Measurements from ENCODE around the gene DNAH12.

DNAH12 gene, protein sequence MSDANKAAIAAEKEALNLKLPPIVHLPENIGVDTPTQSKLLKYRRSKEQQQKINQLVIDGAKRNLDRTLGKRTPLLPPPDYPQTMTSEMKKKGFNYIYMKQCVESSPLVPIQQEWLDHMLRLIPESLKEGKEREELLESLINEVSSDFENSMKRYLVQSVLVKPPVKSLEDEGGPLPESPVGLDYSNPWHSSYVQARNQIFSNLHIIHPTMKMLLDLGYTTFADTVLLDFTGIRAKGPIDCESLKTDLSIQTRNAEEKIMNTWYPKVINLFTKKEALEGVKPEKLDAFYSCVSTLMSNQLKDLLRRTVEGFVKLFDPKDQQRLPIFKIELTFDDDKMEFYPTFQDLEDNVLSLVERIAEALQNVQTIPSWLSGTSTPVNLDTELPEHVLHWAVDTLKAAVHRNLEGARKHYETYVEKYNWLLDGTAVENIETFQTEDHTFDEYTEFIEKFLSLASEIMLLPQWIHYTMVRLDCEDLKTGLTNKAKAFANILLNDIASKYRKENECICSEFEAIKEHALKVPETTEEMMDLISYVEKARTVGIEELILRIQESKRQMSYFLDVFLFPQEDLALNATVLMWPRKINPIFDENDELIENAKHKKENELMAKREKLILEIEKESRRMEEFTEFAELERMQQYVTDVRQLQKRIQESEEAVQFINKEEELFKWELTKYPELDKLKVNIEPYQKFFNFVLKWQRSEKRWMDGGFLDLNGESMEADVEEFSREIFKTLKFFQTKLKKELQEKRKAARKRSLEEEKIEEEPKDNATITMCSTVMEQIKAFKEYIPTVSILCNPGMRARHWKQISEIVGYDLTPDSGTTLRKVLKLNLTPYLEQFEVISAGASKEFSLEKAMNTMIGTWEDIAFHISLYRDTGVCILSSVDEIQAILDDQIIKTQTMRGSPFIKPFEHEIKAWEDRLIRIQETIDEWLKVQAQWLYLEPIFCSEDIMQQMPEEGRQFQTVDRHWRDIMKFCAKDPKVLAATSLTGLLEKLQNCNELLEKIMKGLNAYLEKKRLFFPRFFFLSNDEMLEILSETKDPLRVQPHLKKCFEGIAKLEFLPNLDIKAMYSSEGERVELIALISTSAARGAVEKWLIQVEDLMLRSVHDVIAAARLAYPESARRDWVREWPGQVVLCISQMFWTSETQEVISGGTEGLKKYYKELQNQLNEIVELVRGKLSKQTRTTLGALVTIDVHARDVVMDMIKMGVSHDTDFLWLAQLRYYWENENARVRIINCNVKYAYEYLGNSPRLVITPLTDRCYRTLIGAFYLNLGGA (N-terminal part only)

DNA sequence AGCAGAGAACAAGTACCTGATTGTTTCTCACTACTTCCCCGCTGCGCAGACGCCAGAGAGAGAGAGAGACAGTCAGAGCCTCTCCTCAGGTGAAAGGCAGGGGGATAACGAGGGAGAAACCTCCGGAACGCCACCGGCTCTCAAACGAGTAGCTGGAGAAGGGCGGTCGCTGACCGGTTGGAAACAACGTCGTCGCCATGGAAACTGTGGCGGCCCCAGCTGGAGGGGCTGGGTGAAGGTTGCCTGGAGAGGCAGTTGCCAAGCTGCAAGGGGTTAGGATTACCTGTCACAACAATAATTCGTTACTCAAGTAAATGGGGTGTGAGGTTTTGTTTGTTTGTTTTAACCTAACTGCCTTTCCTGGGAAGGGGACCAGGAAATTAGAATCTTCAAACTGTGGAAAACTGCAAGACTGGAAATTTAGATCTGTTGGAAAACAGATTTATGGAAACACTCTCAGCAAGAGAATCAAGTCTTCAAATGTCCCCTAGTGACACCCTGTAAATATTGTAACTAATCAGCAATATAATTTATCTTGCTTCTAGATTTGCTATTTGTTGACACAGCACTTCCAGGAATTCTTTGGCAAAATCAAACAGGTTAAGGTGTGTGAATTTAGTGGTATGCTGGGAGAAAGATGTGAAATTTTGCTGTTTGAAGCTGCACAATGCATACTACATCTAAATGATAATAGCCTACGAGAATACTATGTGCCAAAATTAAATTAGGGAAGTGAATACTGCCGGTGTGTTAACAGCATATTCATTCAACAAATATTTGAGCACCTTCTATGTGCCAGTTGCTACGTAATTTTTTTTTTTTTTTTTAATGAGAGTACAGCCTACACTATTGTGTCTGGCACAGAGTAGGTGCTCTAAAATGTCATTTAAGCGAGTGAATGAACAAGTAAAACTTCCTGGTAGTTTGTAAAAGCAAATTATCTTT is at the start of gene DNAH12:
TSS of gene DNAH12 (minus strand) at position 164 of the 945 bp plus-strand sequence. CDS start 1,474 bp downstream, outside the sequence.
- peak; percentile 57 for DNase-seq

DNA sequence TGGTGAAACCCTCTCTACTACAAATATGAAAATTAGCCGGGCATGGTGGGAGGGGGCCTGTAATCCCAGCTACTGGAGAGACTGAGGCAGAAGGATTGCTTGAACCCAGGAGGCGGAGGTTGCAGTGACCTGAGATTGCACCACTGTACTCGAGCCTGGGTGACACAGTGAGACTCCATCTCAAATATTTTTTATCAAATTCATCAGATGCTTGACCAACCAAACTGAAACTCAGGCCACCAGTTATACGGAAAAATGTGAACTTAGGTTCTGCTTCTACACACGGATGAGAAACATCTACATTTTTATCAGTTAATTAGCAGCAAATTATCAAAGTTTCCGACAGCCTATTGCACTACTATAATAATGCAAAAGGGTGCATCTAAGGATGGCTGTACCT is 48.2 kb upstream of the DNAH12 start:
- DNase-seq = no peak

DNA sequence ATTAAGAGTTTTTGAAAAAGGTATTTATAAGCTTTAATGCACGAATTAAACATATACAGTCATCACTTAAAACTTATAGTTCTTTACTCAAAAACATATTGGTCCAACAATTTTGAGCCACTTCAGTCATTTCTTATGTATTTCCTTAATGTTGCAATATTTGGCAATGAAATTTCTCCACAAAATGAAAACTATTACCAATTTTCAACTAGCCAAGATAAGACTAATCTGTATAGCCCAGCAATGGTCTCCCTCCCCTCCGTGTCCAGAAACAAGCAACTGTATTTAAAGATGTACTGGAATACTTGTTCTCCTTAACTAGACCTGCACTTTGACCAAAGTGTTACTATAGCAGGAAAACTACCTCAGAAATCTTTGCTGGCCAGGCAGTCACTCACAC is 43.8 kb upstream of the DNAH12 start:
- no peak for DNase-seq

DNA sequence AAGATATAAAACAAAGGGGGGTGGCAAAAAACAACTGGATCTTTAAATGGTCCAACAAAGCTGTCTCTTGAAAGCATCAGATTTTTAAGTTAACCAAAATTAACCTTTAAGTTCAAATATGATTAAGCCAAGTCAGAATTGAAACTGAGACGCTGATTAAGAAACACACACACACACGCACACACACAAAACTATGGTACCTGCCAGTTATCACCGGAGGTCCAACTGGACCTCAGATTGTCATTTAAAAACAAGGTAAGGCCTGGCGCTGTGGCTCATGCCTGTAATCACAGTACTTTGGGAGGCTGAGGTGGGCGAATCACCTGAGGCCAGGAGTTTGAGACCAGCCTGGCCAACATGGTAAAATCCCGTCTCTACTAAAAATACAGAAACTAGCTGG is 42.6 kb upstream of the DNAH12 start:
- DNase-seq = no peak

DNA sequence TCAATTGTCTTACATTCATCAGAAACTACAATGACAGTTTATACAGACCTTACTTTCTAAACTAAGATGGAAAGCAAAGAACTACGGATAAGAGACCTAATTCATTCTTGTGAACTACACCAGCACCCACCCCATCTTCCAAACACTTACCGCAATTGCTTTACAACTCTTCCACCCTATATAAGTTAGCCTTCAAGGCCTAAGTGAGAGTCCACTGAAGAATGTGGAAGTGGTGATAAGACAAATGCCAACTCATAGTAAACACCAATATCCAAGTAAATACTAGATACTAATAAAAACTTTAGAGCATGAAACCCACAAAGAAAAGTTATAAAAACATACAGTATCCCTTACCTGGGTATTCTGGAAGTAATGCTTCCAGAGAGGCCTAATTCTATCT is 39.4 kb upstream of the DNAH12 start:
- DNase-seq = no peak

DNA sequence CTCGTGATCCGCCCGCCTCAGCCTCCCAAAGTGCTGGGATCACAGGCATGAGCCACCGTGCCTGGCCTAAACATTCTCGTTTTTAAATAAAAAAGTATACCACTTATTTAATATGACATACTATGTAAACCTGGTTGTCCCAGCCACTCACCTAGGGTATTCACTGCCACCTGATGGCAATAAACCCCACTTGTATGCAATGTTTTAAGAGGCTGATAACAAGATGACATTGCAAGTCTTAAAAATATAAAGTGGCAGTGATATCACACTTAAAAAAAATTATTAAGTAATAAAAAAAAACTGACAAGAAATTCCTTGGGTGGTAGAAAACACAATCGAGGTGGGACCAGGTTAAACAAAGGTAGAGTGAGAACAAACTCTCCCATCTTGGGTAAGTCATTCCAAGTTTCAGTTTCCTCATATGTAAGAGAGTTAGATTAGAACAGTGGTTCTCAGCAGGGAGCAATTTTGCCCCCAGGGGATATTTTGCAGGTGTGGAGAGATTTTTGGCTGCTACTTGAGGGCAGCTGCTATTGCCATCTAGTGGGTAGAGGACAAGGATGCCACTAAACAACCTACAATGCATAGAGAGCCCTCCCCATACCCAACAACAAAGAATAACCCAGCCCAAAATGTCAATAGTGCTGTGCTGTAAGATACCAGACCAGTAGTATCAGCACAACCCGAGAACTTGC is 38.5 kb upstream of the DNAH12 start:
- no peak for DNase-seq

DNA sequence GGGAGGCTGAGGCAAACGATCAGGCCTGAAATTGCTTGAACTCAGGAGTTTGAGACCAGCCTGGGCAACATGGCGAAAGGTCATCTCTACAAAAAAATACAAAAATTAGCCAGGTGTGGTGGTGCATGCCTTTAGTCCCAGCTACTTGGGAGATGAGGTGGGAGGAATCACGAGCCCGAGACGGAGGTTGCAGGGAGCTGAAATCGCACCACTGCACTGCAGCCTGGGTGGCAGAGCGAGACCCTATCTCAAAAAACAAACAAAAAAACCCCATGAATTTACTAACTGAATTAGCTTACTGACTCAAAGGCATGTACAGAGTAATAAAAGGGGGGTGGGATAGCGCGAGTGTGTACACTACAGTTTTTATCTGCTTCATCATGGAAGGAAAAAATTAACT is 33.7 kb upstream of the DNAH12 start:
- no peak for DNase-seq

DNA sequence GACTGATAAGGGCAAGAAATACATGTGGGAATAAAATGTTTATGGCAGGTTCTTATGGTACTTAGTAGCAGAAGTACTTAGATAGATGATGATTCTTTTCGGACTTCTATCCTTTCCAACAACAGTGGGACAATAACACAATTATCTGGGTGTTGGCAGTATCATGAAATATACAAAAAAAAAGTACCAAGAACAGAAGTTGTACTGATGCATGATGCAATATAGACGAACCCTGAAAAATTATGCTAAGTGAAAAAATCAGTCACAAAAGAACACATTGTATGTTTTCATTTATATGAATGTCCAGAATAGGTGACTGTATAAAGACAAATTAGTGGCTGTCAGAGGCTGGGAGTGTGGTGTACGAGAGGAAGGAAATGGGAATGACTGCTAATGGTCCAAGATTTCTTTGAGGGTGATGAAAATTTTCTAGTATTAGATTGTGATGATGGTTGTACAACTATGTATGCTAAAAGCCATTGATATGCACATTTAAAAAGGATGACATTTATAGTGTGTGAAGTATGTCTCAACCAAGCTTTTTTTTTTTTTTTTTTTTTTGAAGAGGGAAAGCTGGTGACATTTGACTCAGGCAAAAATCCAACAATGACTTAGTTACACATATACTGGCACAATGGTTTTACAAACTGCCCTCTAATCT is 32.0 kb upstream of the DNAH12 start:
- DNase-seq = no peak

DNA sequence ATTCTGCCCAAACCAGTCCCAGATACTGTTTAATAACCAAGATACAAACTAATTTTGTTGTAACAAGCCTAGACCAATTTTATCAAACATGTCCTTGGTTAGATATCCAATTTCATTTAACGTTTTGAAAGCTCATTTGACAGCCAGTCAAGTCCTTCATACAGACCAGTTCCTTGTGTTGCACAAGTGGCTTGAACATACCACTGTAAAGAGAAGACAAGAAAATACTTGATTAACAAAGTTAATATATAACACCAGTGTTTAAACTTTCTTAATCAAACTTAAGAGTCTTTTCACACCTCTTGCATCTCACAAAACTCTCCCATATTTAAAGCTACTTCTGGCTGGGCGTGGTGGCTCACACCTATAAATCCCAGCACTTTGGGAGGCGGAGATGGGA is 28.0 kb upstream of the DNAH12 start:
- no peak for DNase-seq

DNA sequence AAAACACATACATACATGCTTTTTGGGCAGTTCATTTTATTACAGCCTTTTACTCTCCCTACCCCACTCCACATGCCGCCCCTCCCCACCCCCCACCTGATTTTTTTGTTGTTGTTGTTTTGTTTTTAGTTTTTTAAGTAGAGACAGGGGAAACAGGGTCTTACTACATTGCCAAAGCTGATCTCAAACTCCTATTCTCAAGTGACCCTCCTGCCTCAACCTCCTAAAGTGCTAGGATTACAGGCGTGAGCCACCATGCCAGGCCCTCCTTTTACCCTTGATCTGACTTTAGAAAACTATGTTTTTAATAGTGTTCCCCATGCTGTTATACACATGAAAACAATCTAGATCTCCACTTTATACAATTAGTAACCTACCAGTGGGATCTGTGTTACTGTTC is 26.7 kb upstream of the DNAH12 start:
- DNase-seq = no peak

DNA sequence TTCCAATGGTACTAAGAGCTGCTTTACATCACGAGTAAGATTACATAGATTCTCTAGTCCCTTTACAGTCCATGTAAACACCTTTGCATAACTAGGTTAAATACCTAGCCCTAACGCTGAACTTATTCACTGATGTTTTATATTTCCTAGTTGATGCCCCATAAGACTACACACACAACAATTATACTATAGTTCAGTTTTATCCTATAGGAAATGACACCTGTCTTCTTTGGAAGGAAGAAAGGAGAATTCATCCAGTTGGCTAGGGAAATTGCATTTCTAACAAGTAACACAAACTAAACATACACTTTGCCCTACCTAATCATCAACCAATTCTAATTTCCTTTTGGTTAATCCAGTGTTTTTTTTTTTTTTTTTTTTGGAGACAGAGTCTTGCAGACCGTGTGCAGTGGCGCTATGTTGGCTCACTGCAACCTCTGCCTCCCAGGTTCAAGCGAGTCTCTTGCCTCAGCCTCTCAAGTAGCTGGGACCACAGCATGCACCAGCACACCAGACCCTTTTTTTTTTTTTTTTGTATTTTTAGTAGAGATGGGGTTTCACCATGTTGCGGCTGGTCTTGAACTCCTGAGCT is 25.8 kb upstream of the DNAH12 start:
- no peak for DNase-seq

DNA sequence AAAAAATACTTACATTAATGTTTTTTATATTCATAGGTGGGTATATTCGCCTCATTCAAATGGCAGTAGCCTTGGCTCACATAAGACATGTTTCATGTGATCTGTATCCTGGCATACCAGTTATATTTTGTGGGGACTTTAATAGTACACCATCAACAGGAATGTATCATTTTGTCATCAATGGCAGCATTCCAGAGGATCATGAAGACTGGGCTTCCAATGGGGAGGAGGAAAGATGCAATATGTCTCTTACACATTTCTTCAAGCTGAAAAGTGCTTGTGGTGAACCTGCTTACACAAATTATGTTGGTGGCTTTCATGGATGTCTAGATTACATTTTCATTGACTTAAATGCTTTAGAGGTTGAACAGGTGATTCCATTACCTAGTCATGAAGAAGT is 15.4 kb upstream of the DNAH12 start:
- no peak for DNase-seq

DNA sequence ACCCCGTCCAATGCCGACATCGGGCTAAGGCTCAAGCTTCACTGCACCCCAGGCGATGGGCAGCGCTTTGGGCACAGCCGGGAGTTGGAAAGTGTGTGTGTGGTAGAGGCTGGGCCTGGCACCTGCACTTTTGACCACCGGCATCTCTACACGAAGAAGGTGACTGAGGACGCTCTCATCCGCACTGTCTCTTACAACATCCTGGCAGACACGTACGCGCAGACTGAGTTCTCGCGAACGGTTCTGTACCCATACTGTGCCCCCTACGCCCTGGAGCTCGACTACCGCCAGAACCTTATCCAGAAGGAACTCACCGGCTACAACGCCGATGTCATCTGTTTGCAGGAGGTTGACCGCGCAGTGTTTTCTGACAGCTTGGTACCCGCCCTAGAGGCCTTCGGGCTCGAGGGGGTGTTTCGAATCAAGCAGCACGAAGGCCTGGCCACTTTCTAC is 13.0 kb upstream of the DNAH12 start:
- DNase-seq = no peak

DNA sequence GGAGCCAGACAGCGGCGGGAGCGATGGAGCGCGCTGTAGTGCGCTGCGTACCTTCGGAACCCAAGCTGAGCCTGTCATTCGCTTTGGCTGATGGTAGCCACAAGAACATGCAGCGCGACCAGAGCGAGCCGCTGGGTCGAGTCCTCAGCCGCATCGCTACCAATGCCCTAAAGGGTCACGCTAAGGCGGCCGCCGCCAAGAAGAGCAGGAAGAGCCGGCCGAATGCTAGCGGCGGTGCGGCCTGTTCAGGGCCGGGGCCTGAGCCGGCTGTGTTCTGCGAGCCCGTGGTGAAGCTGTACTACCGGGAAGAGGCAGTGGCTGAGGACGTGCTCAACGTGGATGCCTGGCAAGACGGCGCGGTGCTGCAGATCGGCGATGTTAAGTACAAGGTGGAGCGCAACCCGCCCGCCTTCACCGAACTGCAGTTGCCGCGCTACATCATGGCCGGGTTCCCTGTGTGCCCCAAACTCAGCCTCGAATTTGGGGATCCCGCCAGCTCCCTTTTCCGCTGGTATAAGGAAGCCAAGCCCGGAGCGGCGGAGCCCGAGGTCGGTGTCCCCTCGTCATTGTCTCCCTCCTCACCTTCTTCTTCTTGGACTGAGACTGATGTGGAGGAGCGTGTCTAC is 12.4 kb upstream of the DNAH12 start:
- no peak for DNase-seq

DNA sequence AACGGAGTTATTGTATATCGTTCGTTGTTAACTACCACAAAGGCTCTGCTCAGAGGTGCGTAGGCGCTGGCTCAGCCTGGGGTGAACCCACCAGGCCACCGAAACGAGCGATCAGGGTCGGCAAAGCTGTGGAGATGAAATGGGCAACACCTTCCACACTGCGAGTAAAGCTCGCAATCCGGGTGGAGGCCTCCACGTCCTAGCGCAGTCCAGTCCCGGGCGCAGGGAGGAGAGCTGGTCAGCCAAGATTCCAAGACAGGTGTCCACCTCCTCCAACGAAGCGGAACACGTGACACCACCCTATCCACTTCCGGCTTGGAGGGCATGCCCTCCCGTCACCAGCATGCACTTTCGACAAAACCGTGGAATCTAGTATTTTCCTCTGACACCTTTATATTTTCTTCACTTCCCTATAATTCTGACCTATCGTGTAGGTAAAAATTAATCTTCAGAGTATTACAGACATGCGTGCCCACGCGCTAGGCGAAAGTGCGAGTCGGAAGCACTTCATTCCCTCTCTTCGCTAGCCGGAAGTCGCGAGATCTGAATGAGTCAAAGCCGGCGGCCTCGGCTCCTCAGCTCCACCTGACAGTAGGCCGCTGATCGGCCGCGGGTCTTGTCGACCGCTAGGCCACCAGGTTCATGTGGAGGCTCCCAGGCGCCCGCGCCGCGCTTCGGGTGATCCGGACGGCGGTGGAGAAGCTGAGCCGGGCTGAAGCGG is 11.8 kb upstream of the DNAH12 start, which contains the start of gene PDE12:
TSS of gene PDE12 (plus strand) at position 537 of the 721 bp plus-strand sequence. CDS start at position 643, 106 bp downstream.
- DNase-seq = peak; percentile 79

DNA sequence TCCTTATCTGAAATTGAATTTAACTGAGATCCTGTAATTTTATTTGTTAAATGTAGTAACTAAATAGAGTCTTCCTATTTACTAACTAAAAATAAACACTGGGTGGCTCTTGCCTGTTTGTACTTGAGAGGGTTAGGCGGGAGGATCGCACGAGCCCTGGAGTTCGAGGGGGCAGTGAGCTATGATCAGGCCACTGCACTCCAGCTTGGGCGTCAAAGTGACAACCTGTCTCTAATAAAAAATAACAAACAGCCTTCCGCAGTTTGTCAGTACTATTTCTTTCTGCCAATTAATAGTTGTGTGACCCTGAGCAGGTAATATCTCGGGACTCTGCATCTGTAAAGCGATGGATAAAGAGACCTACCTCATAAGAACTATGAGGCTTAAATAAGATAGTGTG is 11.2 kb upstream of the DNAH12 start:
- DNase-seq = no peak

DNA sequence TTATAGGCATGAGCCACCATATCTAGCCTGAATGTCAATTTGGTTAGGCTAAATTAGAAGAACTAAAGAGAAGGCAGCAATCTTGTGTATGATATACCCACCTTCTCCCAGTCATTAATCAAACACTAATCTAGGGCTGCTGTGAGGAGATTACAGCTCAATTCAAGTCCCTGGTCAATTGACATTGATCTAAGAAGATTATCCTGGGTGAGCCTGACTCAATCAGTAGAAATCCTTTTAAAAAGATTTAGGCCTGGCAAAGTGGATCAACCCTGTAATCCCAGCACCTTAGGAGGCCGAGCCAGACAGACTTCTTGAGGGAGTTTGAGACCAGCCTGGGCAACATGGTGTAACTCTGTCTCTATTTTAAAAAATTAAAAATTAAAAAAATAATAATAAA is 2.5 kb upstream of the DNAH12 start:
- no peak for DNase-seq

DNA sequence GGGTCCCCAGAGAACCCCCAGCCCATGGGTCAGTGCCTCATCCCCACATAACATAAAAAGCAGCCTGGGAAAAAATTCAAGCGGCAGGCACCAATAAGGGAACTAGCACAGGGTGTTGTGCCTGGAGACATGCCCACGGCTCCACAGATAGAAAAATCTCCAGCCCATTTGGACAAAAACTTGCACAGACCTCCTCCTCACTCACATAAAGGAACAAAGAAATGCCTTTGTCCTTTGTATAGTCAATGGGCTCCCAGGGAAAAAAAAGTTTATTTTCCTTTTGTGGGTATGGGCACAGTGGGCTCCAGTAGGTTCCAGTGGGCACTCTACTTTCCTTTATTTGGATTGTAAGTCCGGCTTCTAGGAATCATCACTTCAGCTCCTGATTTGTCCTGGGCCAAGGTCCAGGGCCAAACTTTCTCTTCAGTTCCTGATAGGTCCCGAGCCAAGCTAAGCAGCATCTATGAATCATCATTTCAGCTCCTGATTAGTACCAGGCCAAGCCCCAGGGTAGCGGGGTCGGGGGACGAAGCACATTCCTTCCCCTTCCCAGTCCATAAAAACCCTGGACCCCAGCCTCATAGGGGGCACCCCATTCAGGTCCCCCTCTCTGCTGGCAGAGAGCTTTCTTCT is 1.6 kb upstream of the DNAH12 start:
- DNase-seq = no peak

DNA sequence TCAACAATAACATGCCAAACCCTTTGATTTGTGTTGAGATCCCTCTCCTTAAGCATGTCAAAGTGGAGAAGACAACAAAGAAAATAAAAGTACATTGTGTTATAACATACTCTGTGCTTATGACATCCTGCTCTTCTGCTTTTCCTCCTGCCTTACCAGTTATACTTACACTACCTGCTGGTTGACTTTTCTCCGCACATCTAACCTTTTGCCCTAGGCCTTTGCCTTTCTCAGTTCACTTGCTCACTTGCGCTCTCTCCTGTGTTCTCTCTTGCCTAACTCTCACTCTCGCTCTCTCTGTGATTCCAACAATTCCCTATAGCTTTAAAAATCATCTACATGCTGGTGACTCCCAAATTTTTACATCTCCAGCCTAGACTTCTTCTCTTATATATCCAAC is 5.7 kb downstream of the DNAH12 start:
- no peak for DNase-seq
